HL-60 (cell line): ENCODE results near the gene USH1C.

ENCODE experiments used
- TF ChIP-seq, protein P1 (sequence below): IDR thresholded peaks from one replicate; pipeline ENCODE4 v1.5.1; 2011; ENCODE audit warnings: low read length, control low read depth, inconsistent platforms; ENCODE audit not compliant: insufficient read depth
- TF ChIP-seq, protein P2 (sequence below): IDR thresholded peaks from 2 replicates; pipeline ENCODE4 v1.6.1; 2012; ENCODE audit warnings: low read depth; ENCODE audit not compliant: insufficient replicate concordance

DNA sequence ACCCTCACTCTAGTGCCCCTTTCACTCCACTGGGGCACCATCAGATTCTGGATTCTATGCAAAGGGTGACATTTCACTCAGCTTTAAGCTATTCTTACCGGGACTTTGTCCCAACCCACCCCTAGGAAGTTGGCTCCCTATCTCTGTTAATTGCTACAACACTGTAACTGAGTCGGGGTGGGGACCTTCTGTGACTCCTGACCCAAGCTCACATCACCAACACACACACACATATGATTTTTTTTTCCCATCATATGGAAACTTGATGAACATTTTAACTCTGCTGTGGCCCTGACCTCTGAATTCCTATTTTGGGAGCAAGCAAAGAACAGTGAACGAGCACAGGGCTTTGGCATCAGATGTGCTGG lies 16.6 kb downstream of the USH1C start:
- TF ChIP-seq, protein P1, sequence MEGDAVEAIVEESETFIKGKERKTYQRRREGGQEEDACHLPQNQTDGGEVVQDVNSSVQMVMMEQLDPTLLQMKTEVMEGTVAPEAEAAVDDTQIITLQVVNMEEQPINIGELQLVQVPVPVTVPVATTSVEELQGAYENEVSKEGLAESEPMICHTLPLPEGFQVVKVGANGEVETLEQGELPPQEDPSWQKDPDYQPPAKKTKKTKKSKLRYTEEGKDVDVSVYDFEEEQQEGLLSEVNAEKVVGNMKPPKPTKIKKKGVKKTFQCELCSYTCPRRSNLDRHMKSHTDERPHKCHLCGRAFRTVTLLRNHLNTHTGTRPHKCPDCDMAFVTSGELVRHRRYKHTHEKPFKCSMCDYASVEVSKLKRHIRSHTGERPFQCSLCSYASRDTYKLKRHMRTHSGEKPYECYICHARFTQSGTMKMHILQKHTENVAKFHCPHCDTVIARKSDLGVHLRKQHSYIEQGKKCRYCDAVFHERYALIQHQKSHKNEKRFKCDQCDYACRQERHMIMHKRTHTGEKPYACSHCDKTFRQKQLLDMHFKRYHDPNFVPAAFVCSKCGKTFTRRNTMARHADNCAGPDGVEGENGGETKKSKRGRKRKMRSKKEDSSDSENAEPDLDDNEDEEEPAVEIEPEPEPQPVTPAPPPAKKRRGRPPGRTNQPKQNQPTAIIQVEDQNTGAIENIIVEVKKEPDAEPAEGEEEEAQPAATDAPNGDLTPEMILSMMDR: no peak
- TF ChIP-seq, protein P2, sequence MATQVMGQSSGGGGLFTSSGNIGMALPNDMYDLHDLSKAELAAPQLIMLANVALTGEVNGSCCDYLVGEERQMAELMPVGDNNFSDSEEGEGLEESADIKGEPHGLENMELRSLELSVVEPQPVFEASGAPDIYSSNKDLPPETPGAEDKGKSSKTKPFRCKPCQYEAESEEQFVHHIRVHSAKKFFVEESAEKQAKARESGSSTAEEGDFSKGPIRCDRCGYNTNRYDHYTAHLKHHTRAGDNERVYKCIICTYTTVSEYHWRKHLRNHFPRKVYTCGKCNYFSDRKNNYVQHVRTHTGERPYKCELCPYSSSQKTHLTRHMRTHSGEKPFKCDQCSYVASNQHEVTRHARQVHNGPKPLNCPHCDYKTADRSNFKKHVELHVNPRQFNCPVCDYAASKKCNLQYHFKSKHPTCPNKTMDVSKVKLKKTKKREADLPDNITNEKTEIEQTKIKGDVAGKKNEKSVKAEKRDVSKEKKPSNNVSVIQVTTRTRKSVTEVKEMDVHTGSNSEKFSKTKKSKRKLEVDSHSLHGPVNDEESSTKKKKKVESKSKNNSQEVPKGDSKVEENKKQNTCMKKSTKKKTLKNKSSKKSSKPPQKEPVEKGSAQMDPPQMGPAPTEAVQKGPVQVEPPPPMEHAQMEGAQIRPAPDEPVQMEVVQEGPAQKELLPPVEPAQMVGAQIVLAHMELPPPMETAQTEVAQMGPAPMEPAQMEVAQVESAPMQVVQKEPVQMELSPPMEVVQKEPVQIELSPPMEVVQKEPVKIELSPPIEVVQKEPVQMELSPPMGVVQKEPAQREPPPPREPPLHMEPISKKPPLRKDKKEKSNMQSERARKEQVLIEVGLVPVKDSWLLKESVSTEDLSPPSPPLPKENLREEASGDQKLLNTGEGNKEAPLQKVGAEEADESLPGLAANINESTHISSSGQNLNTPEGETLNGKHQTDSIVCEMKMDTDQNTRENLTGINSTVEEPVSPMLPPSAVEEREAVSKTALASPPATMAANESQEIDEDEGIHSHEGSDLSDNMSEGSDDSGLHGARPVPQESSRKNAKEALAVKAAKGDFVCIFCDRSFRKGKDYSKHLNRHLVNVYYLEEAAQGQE: no peak
